Fibroblast of pulmonary artery (primary cell): ENCODE results near the gene PCNX1.

Source experiments
- DNase-seq: peaks from one replicate; pipeline ENCODE4 v3.0.0-alpha.2; 2010; ENCODE audit warnings: low read depth
- H3K4me3 ChIP-seq: replicated peaks from 2 replicates; pipeline ENCODE4 v1.5.1; 2011; ENCODE audit warnings: low read depth, mild to moderate bottlenecking, control low read depth, low read length, moderate library complexity
- CTCF ChIP-seq: IDR thresholded peaks from 2 replicates; pipeline ENCODE4 v1.5.1; 2011; ENCODE audit warnings: mild to moderate bottlenecking, control low read depth, low read length, inconsistent platforms; ENCODE audit errors: missing control alignments

Gene PCNX1

GRCh38 chr14:70885343-70886022, 21.8 kb upstream of the PCNX1 start:
- TF ChIP-seq CTCF = no peak
- no peak for DNase-seq
- no peak overlapping the region for H3K4me3 ChIP-seq

- TF ChIP-seq CTCF = no peak
- no peak for DNase-seq
Observed at GRCh38 chr14:70886421-70887206, 20.6 kb upstream of the PCNX1 start.

GRCh38 chr14:70887207-70887681, 20.0 kb upstream of the PCNX1 start:
- no peak overlapping the region for H3K4me3 ChIP-seq
- no peak for TF ChIP-seq CTCF
- DNase-seq = peak; percentile 43

More at GRCh38 chr14:70886421-70887206, 20.6 kb upstream of the PCNX1 start:
- no peak overlapping the region for H3K4me3 ChIP-seq

- no peak overlapping the region for H3K4me3 ChIP-seq
- DNase-seq = no peak
- no peak for TF ChIP-seq CTCF
Observed at GRCh38 chr14:70887737-70888499, 19.3 kb upstream of the PCNX1 start.

DNA sequence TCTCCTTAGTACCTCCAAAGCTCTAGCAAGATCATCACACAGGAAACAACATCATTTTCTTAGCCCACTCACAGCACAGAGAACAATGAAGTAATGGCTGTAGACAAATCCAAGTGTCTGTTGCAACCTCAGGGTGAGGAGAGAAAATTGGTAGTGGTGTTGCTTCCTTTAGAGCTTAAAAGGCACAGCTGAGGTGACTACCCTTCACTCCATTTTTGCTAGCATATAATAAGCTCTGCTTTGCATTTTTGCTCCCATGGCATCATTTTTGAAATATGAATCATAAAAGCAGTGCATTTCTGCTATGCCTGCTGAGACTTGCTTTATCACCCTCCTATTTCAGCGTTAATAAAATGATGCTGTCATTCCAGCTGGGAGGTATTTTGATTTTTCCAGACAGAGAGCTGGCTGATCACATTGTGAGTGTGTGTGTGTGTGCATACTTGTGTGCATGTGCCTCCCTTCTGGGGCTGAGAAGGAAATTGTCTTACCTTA, 18.5 kb upstream of the PCNX1 start:
- peak; percentile 78 for DNase-seq
- TF ChIP-seq CTCF = no peak
- H3K4me3 ChIP-seq = no peak overlapping the region

DNA sequence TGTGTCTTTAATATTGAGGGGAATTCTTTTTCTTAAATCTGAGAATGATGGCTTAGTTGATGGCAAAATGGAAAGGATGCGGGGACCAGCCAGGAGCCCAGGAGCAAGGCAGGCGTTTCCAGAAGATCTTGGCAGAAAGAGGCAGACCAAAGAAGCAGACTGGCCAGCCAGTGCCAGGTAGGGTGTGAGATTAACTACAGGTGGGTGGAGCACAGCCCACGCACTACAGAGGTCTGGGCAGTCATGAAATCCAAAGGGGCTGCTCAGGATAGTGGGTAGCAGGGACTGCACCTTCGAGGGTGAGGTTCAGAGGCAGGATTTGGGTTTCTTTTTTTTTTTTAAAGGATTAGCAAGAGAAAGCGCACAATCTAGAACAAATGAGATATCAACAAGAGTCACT, 17.7 kb upstream of the PCNX1 start:
- DNase-seq = no peak
- no peak for TF ChIP-seq CTCF
- H3K4me3 ChIP-seq = no peak overlapping the region
